H1 (cell line): ENCODE results near the gene MRPL41. TPM values are rescaled to one million over a fixed set of nuclear protein-coding genes. Genes with fewer than 3 reads are reported as not detected.

Experiments
- CTCF ChIA-PET: fragments of 300-600 bp; sonication (Branson Sonifier 250); formaldehyde crosslinking; loops from one replicate; lab custom pipeline; 2021; ENCODE audit not compliant: partially characterized antibody; lab: Charles Lee
- POLR2A ChIA-PET: fragments of 300-600 bp; sonication (Branson Sonifier 250); formaldehyde crosslinking; loops from one replicate; lab custom pipeline; 2021; ENCODE audit warnings: inconsistent platforms; ENCODE audit not compliant: partially characterized antibody; lab: Charles Lee
- DNase-seq, 2 experiments: peaks; one replicate each; pipeline versions ENCODE4 v3.0.0 to v3.0.0-alpha.2; 2010 to 2022; ENCODE audit warnings: low spot score in 2 of 2, low read depth in 1 of 2, mixed read lengths in 1 of 2
- FAIRE-seq: peaks from 2 replicates; lab custom pipeline; 2011; peaks lifted over from hg19 to GRCh38; lab: Jason Lieb, UNC
- H2AFZ ChIP-seq: 2 replicates; pipeline ENCODE4 v1.8.1; 2012; ENCODE audit warnings: low read length, inconsistent platforms
- H2AK5ac ChIP-seq: 2 replicates; pipeline ENCODE4 v1.6.1; 2013; ENCODE audit warnings: low read depth, low read length
- H2BK120ac ChIP-seq: replicated peaks from 2 replicates; pipeline ENCODE3; 2013; ENCODE audit warnings: low read depth, low read length, inconsistent platforms
- H2BK12ac ChIP-seq: 2 replicates; pipeline ENCODE4 v1.6.1; 2013; ENCODE audit warnings: low read depth, low read length
- H2BK15ac ChIP-seq: 2 replicates; pipeline ENCODE4 v1.6.1; 2013; ENCODE audit warnings: low read length
- H2BK20ac ChIP-seq: 2 replicates; pipeline ENCODE4 v1.6.1; 2013; ENCODE audit warnings: low read length
- H2BK5ac ChIP-seq: 2 replicates; pipeline ENCODE4 v1.6.1; 2013; ENCODE audit warnings: low read depth, low read length
- H3K14ac ChIP-seq: 2 replicates; pipeline ENCODE4 v1.6.1; 2013; ENCODE audit warnings: inconsistent platforms; ENCODE audit not compliant: insufficient read length
- H3K18ac ChIP-seq: 2 replicates; pipeline ENCODE4 v1.6.1; 2013; ENCODE audit warnings: low read length; ENCODE audit errors: extremely low read depth
- H3K23ac ChIP-seq: 2 replicates; pipeline ENCODE4 v1.6.1; 2013; ENCODE audit warnings: inconsistent platforms; ENCODE audit not compliant: insufficient read length
- H3K23me2 ChIP-seq: 2 replicates; pipeline ENCODE4 v1.6.1; 2013; ENCODE audit warnings: low read depth, low read length
- H3K27ac ChIP-seq: 2 replicates; pipeline ENCODE4 v1.6.1; 2011; ENCODE audit warnings: low read depth, low read length, inconsistent platforms
- H3K27me3 ChIP-seq, 4 experiments: replicated peaks in 1 of 4; 1 replicate in 1 of 4; 2 replicates in 3 of 4; pipeline versions ENCODE4 v1.6.1 to v1.8.1; 2011 to 2013; ENCODE audit warnings: low read length in 3 of 4, mild to moderate bottlenecking in 3 of 4, inconsistent platforms in 2 of 4, mixed read lengths in 2 of 4, moderate library complexity in 1 of 4; ENCODE audit not compliant: control insufficient read depth in 3 of 4, insufficient read depth in 3 of 4; ENCODE audit errors: extremely low read depth in 1 of 4
- H3K36me3 ChIP-seq, 4 experiments: 2 replicates each; pipeline versions ENCODE4 v1.6.1 to v1.8.1; 2011 to 2013; ENCODE audit warnings: mild to moderate bottlenecking in 4 of 4, low read length in 3 of 4, moderate library complexity in 2 of 4, control low read depth in 1 of 4, inconsistent platforms in 1 of 4; ENCODE audit not compliant: insufficient read depth in 4 of 4, control insufficient read depth in 2 of 4
- H3K4ac ChIP-seq: replicated peaks from 2 replicates; pipeline ENCODE3; 2013; ENCODE audit warnings: low read length, low read depth, mixed read lengths, inconsistent platforms; ENCODE audit not compliant: insufficient read length
- H3K4me1 ChIP-seq, 4 experiments: replicated peaks in 1 of 4; 1 replicate in 1 of 4; 2 replicates in 3 of 4; pipeline versions ENCODE4 v1.6.1 to v1.8.1; 2011 to 2013; ENCODE audit warnings: low read length in 3 of 4, inconsistent platforms in 2 of 4, mixed read lengths in 1 of 4; ENCODE audit not compliant: insufficient read depth in 4 of 4, control insufficient read depth in 3 of 4
- H3K4me2 ChIP-seq, 2 experiments: 2 replicates each; pipeline versions ENCODE4 v1.6.1 to v1.8.1; 2011 to 2013; ENCODE audit warnings: low read depth in 2 of 2, low read length in 2 of 2, control low read depth in 1 of 2, inconsistent platforms in 1 of 2, mild to moderate bottlenecking in 1 of 2; ENCODE audit not compliant: insufficient read depth in 1 of 2
- H3K4me3 ChIP-seq, 4 experiments: fragments of 200-600, 300-600 bp in 1 of 4; sonication (generic), shearing (Covaris generic), sonication (Bioruptor Twin) in 1 of 4; 2 replicates each; pipeline versions ENCODE4 v1.5.1 to v1.8.1; 2011 to 2016; ENCODE audit warnings: low read length in 4 of 4, low read depth in 3 of 4, control low read depth in 2 of 4, inconsistent platforms in 2 of 4, mild to moderate bottlenecking in 2 of 4, mixed read lengths in 1 of 4, moderate library complexity in 1 of 4; ENCODE audit not compliant: insufficient read depth in 2 of 4; ENCODE audit errors: extremely low read depth in 1 of 4
- H3K56ac ChIP-seq: replicated peaks from 2 replicates; pipeline ENCODE3; 2013; ENCODE audit warnings: low read depth, mild to moderate bottlenecking, mixed read lengths, low read length, inconsistent platforms; ENCODE audit not compliant: insufficient read length
- H3K79me1 ChIP-seq: 2 replicates; pipeline ENCODE4 v1.6.1; 2013; ENCODE audit warnings: low read depth, low read length, control low read depth
- H3K79me2 ChIP-seq, 2 experiments: 2 replicates each; pipeline versions ENCODE4 v1.6.1 to v1.8.1; 2012 to 2013; ENCODE audit warnings: low read length in 2 of 2, mild to moderate bottlenecking in 2 of 2, inconsistent platforms in 1 of 2; ENCODE audit not compliant: insufficient read depth in 2 of 2, control insufficient read depth in 1 of 2
- H3K9ac ChIP-seq, 4 experiments: replicated peaks in 1 of 4; 1 replicate in 1 of 4; 2 replicates in 3 of 4; pipeline versions ENCODE4 v1.6.1 to v1.8.1; 2011 to 2013; ENCODE audit warnings: low read depth in 3 of 4, low read length in 3 of 4, control low read depth in 2 of 4, mild to moderate bottlenecking in 2 of 4, moderate library complexity in 2 of 4, inconsistent platforms in 1 of 4; ENCODE audit errors: extremely low read depth in 1 of 4
- H3K9me3 ChIP-seq, 2 experiments: 2 replicates each; pipeline versions ENCODE4 v1.6.1 to v1.8.1; 2012 to 2013; ENCODE audit warnings: mild to moderate bottlenecking in 2 of 2, moderate library complexity in 2 of 2, control low read depth in 1 of 2, inconsistent platforms in 1 of 2, low read depth in 1 of 2, low read length in 1 of 2, mixed read lengths in 1 of 2; ENCODE audit not compliant: insufficient read depth in 2 of 2
- H4K20me1 ChIP-seq, 2 experiments: replicated peaks in 1 of 2; 2 replicates each; pipeline versions ENCODE3 to v1.8.1; 2011 to 2013; ENCODE audit warnings: inconsistent platforms in 2 of 2, low read length in 2 of 2, mild to moderate bottlenecking in 1 of 2; ENCODE audit not compliant: insufficient read depth in 2 of 2, control insufficient read depth in 1 of 2
- H4K5ac ChIP-seq: 2 replicates; pipeline ENCODE4 v1.6.1; 2013; ENCODE audit warnings: low read length, low read depth, mixed read lengths, inconsistent platforms; ENCODE audit not compliant: insufficient read length
- H4K8ac ChIP-seq: 2 replicates; pipeline ENCODE4 v1.8.0; 2013; ENCODE audit warnings: mild to moderate bottlenecking, moderate library complexity, low read length, inconsistent platforms; ENCODE audit not compliant: insufficient read depth; ENCODE audit errors: extremely low read depth
- H4K91ac ChIP-seq: replicated peaks from 2 replicates; pipeline ENCODE3; 2013; ENCODE audit warnings: low read length, mixed read lengths, inconsistent platforms; ENCODE audit not compliant: insufficient read length
- BACH1 ChIP-seq: IDR thresholded peaks from 2 replicates; pipeline ENCODE4 v1.6.1; 2012; ENCODE audit warnings: low read length, improper control_type of control experiment
- BCL11A ChIP-seq, 2 experiments: IDR thresholded peaks; one replicate each; pipeline ENCODE4 v1.6.1; 2011; ENCODE audit warnings: low read depth in 2 of 2, low read length in 2 of 2, mild to moderate bottlenecking in 2 of 2
- CHD2 ChIP-seq: IDR thresholded peaks from 2 replicates; pipeline ENCODE4 v1.6.1; 2012; ENCODE audit warnings: low read length, improper control_type of control experiment
- E2F6 ChIP-seq: IDR thresholded peaks from 2 replicates; pipeline ENCODE4 v1.6.1; 2012; ENCODE audit warnings: inconsistent platforms
- JUN ChIP-seq: IDR thresholded peaks from 2 replicates; pipeline ENCODE4 v1.6.1; 2011; ENCODE audit warnings: low read depth, mild to moderate bottlenecking, improper control_type of control experiment, low read length
- RFX5 ChIP-seq: IDR thresholded peaks from 2 replicates; pipeline ENCODE4 v1.6.1; 2011; ENCODE audit warnings: low read depth, low read length, improper control_type of control experiment, borderline replicate concordance
- RXRA ChIP-seq: IDR thresholded peaks from 2 replicates; pipeline ENCODE4 v1.6.1; 2011; ENCODE audit warnings: low read depth, mild to moderate bottlenecking, low read length, moderate library complexity; ENCODE audit not compliant: insufficient read depth
- SIX5 ChIP-seq: IDR thresholded peaks from 2 replicates; pipeline ENCODE4 v1.6.1; 2011; ENCODE audit warnings: mild to moderate bottlenecking, low read depth, low read length
- SP1 ChIP-seq: IDR thresholded peaks from 2 replicates; pipeline ENCODE4 v1.6.1; 2011; ENCODE audit warnings: low read depth, low read length
- SP2 ChIP-seq: IDR thresholded peaks from 2 replicates; pipeline ENCODE4 v1.6.1; 2012; ENCODE audit warnings: mild to moderate bottlenecking, low read length, inconsistent platforms
- SUZ12 ChIP-seq: fragments of 200-600 bp; sonication (generic); IDR thresholded peaks from 2 replicates; pipeline ENCODE4 v1.6.1; 2012; ENCODE audit warnings: mild to moderate bottlenecking, inconsistent platforms, low read length, moderate library complexity, mixed read lengths
- TAF1 ChIP-seq: IDR thresholded peaks from 2 replicates; pipeline ENCODE4 v1.6.1; 2011; ENCODE audit warnings: mild to moderate bottlenecking, low read depth, low read length
- TBP ChIP-seq: IDR thresholded peaks from 2 replicates; pipeline ENCODE4 v1.6.1; 2011; ENCODE audit warnings: low read depth, low read length, improper control_type of control experiment
- YY1 ChIP-seq: IDR thresholded peaks from 2 replicates; pipeline ENCODE4 v1.6.1; 2011; ENCODE audit warnings: low read depth, mild to moderate bottlenecking, low read length
- WGBS, 2 experiments: shearing (Covaris generic) in 1 of 2; methylation state at CpG; one replicate each; pipeline versions ENCODE4 v1.1.6 to v1.1.7; 2013 to 2015; ENCODE audit warnings: low lambda C conversion rate in 2 of 2, mixed read lengths in 2 of 2, inconsistent platforms in 1 of 2, low coverage in 1 of 2, missing lambda C conversion rate in 1 of 2; ENCODE audit not compliant: insufficient replicate concordance in 2 of 2, insufficient coverage in 1 of 2, insufficient read length in 1 of 2; ENCODE audit errors: extremely low coverage in 1 of 2, missing lambda C conversion rate in 1 of 2; 5-methylcytosine and 5-hydroxymethylcytosine counted together
- polyA plus RNA-seq, 7 experiments: library from polyadenylated mRNA; depleted of rRNA in 3 of 7; stranded (reverse) in 5 of 7; unstranded in 2 of 7; fragments of >200 nt in 5 of 7; fragments of 200-250 nt in 2 of 7; gene quantifications; 1 replicate in 5 of 7; 2 replicates in 1 of 7; 4 replicates in 1 of 7; pipeline versions ENCODE4 v1.2.1 to v1.2.3, GENCODE V29; 2011 to 2013; ENCODE audit warnings: missing spikeins in 2 of 7, mixed read lengths in 2 of 7
- total RNA-seq: library from RNA; stranded (reverse); fragmentation: NEBNext Ultra II Directional; extraction: Animal tissue kit (Norgen Biotek cat#: 25700); gene quantifications from 2 replicates; pipeline ENCODE4 v1.2.1, GENCODE V29; 2021

Gene MRPL41
- total and polyA plus RNA-seq, 2 of the 8 experiments (the other 6 are each of a cell fraction or from before 2014, with no cell fraction given): 47.2 to 58.1 TPM

- no peak overlapping the region for H2BK12ac ChIP-seq
- H2AFZ ChIP-seq: no peak overlapping the region
- DNase-seq (no peak), FAIRE-seq (no peak)
- H3K18ac ChIP-seq: no peak overlapping the region
- H2BK120ac ChIP-seq: no peak overlapping the region
- peaks cover 0 to 1% of the 10 kb centered on the region in 2 experiments for H4K20me1 ChIP-seq
- H3K79me1 ChIP-seq: no peaks in the 10 kb centered on the region
- H4K5ac ChIP-seq: no peak overlapping the region
- no peak overlapping the region for H2BK20ac ChIP-seq
- H3K36me3 ChIP-seq: no peaks in the 10 kb centered on the region
- H3K4me2 ChIP-seq: no peak overlapping the region
- no peak for TF ChIP-seq RXRA
- no peak for TF ChIP-seq SP1
- no peak for TF ChIP-seq RFX5
- TF ChIP-seq JUN: no peak
- no peak for TF ChIP-seq SUZ12
- TF ChIP-seq BACH1: no peak
- TF ChIP-seq SP2: no peak
- no peak for TF ChIP-seq BCL11A (IDR thresholded peaks at IDR 0.05; ENCODE audit: low read depth in 2 of 2, low read length in 2 of 2)
- no peak for TF ChIP-seq CHD2
- no peak for TF ChIP-seq TBP
- no peak for TF ChIP-seq SIX5
- no peak for TF ChIP-seq TAF1
- no peak for TF ChIP-seq YY1
- no peak for TF ChIP-seq E2F6
- no peak overlapping the region for H3K4me3 ChIP-seq
- ChIA-PET CTCF (interaction anchor here (0.9 to 1.7 kb wide), 2 partner anchors 9 to 11 kb away, joined by 3 to 4 read pairs; no protein-coding TSS in a partner anchor), POLR2A (interaction anchor here (2.5 kb wide), 1 partner anchor 9 kb away, joined by 7 read pairs; the partner anchor contains the start of gene MRPL41)
- H3K4me1 ChIP-seq: no peaks in the 10 kb centered on the region; a peak in 1 of 7 replicates
- no peak overlapping the region for H3K9ac ChIP-seq
- H2BK15ac ChIP-seq: no peak overlapping the region
- no peak overlapping the region for H4K91ac ChIP-seq
- no peaks in the 10 kb centered on the region for H3K79me2 ChIP-seq
- H3K4ac ChIP-seq: no peak overlapping the region
- no peaks in the 10 kb centered on the region for H3K27me3 ChIP-seq
- no peak overlapping the region for H3K27ac ChIP-seq
- 93% methylated on average over 20 of the region's 25 CpGs; no CpG with 5 or more reads in 1 of the 2 experiments for WGBS, 2 experiments
- no peak overlapping the region for H3K23ac ChIP-seq
- peaks cover 7 to 12% of the 10 kb centered on the region in 2 experiments; a peak in 3 of 4 replicates for H3K9me3 ChIP-seq
- no peaks in the 10 kb centered on the region for H3K23me2 ChIP-seq
- H3K14ac ChIP-seq: no peak overlapping the region
- peak overlapping the region; percentile 68; the same call in 1 of the 2 replicates for H4K8ac ChIP-seq
- H2BK5ac ChIP-seq: no peak overlapping the region
- H3K56ac ChIP-seq: no peak overlapping the region
- H2AK5ac ChIP-seq: no peak overlapping the region
These were observed 8.3 kb upstream of the MRPL41 start for GRCh38 chr9:137543237-137543963.
